GM18868 (cell line): Measurements from ENCODE around the gene ZFPL1.

Source experiments
- ATAC-seq: cut with Tn5 transposase; IDR thresholded peaks from one replicate; pipeline ENCODE4 v1.9.1; 2021; ENCODE audit warnings: mild to moderate bottlenecking, moderate library complexity; ENCODE audit not compliant: unreplicated experiment

ZFPL1 gene

GRCh38 chr11:65128182-65129145 lies 44.4 kb downstream of the ZFPL1 start:
- ATAC-seq, result no peak

GRCh38 chr11:65129649-65130441 lies 45.8 kb downstream of the ZFPL1 start:
- ATAC-seq, result no peak

GRCh38 chr11:65130631-65131416 lies 46.8 kb downstream of the ZFPL1 start:
- no peak for ATAC-seq

- ATAC-seq, result no peak
Measured at GRCh38 chr11:65131417-65131776, 47.4 kb downstream of the ZFPL1 start.

- ATAC-seq, result no peak
Measured at GRCh38 chr11:65131895-65132237, 47.8 kb downstream of the ZFPL1 start.

GRCh38 chr11:65132238-65132987 lies 48.4 kb downstream of the ZFPL1 start:
- ATAC-seq, result no peak

GRCh38 chr11:65132988-65133700 lies 49.1 kb downstream of the ZFPL1 start:
- no peak for ATAC-seq

GRCh38 chr11:65133724-65134123 lies 49.7 kb downstream of the ZFPL1 start:
- no peak for ATAC-seq

GRCh38 chr11:65134240-65134951 lies 50.4 kb downstream of the ZFPL1 start, which contains the start of gene SYVN1:
Gene SYVN1 (minus strand): TSS chr11:65134519. CDS start chr11:65133601, 918 bp downstream.
- peak; percentile 60 for ATAC-seq

- peak; percentile 73 for ATAC-seq
Measured at GRCh38 chr11:65134952-65135632, 51.1 kb downstream of the ZFPL1 start.

GRCh38 chr11:65135633-65136145 lies 51.7 kb downstream of the ZFPL1 start:
- no peak for ATAC-seq

- no peak for ATAC-seq
Measured at GRCh38 chr11:65136515-65137096, 52.6 kb downstream of the ZFPL1 start.
